ENCODE measurements around the gene KATNBL1. TPM values are rescaled to one million over a fixed set of nuclear protein-coding genes. Genes with fewer than 3 reads are reported as not detected.

The KATNBL1 gene
- total and polyA plus RNA-seq, 2 experiments from 2014 or later, result 68.2 to 96.1 TPM

GRCh38 chr15:34214135-34214534 lies 4.2 kb upstream of the KATNBL1 start (continued):
- TF ChIP-seq ETS1 (IDR thresholded peaks at IDR 0.05), result 0 out of 2 replicates have a peak, but pooled peaks have one; percentile 12

GRCh38 chr15:34213690-34214089 lies 3.8 kb upstream of the KATNBL1 start:
- peak; percentile 46 for DNase-seq (ENCODE audit: low spot score)
- peaks cover 32% of the 10 kb centered on the region for H3K4me1 ChIP-seq (ENCODE audit: insufficient read depth)
- Mint-ChIP-seq H3K27ac (peak overlapping the region; percentile 98), H3K27me3 (ENCODE audit: insufficient read depth, low read depth, poor library complexity) (peaks cover 1% of the 10 kb centered on the region), H3K36me3 (ENCODE audit: low read depth) (no peaks in the 10 kb centered on the region), H3K9me3 (no peaks in the 10 kb centered on the region), H3K4me3 (peak overlapping the region; percentile 66), H3K4me1 (peaks cover 47% of the 10 kb centered on the region)
- H3K27ac ChIP-seq (ENCODE audit: low read depth), result peak overlapping the region; percentile 52; the same call in 1 of the 2 replicates
- H3K4me2 ChIP-seq, result peak overlapping the region; percentile 52
- H3K79me2 ChIP-seq (replicated peaks; ENCODE audit: insufficient read depth), result peaks cover 5% of the 10 kb centered on the region
- no peaks in the 10 kb centered on the region for H3K36me3 ChIP-seq (ENCODE audit: insufficient read depth)
- no peaks in the 10 kb centered on the region for H3K27me3 ChIP-seq (ENCODE audit: insufficient read depth)
- H3F3A ChIP-seq (replicated peaks; ENCODE audit: low read depth), result no peaks in the 10 kb centered on the region
- peak overlapping the region; percentile 42 for H3K4me3 ChIP-seq
- no peak for ATAC-seq
- no peaks in the 10 kb centered on the region for H4K20me1 ChIP-seq (replicated peaks; ENCODE audit: insufficient read depth)
- no peaks in the 10 kb centered on the region for H3K9me2 ChIP-seq (ENCODE audit: insufficient read depth)
- TF ChIP-seq CTCF (conservative IDR thresholded peaks at IDR 0.05; ENCODE audit: low read depth in 2 of 2) (peak in 1 of 2 experiments; percentile 26; a peak in 2 of 4 replicates), EZH2phosphoT487 (IDR thresholded peaks at IDR 0.05; ENCODE audit: unreplicated experiment) (no peak)
- H2AFZ ChIP-seq, result peak overlapping the region; percentile 48

GRCh38 chr15:34206011-34206410 lies 3.9 kb downstream of the KATNBL1 start:
- Mint-ChIP-seq H3K9me3 (peaks cover 2% of the 10 kb centered on the region; the same call in 1 of the 3 replicates), H3K36me3 (ENCODE audit: low read depth) (peaks cover 17% of the 10 kb centered on the region; the same call in 2 of the 3 replicates), H3K27ac (no peak overlapping the region), H3K4me3 (no peak overlapping the region), H3K4me1 (peaks cover 8% of the 10 kb centered on the region; the same call in 1 of the 3 replicates), H3K27me3 (ENCODE audit: insufficient read depth, low read depth, poor library complexity) (peaks cover 2% of the 10 kb centered on the region)
- Histone ChIP-seq H3K79me2 (replicated peaks; ENCODE audit: insufficient read depth) (peaks cover 82% of the 10 kb centered on the region), H3F3A (replicated peaks; ENCODE audit: low read depth) (no peaks in the 10 kb centered on the region), H4K20me1 (replicated peaks; ENCODE audit: insufficient read depth) (peaks cover 25% of the 10 kb centered on the region), H3K36me3 (ENCODE audit: insufficient read depth) (no peaks in the 10 kb centered on the region), H3K9me2 (ENCODE audit: insufficient read depth) (no peaks in the 10 kb centered on the region), H3K4me2 (no peak overlapping the region), H3K27ac (ENCODE audit: low read depth) (no peak overlapping the region), H3K4me3 (no peak overlapping the region), H2AFZ (no peak overlapping the region), H3K4me1 (ENCODE audit: insufficient read depth) (peaks cover 11% of the 10 kb centered on the region; the same call in 1 of the 2 replicates), H3K27me3 (ENCODE audit: insufficient read depth) (no peaks in the 10 kb centered on the region)
- no peak for ATAC-seq
- DNase-seq (ENCODE audit: low spot score), result no peak
- TF ChIP-seq POLR2AphosphoS5 (IDR thresholded peaks at IDR 0.05; ENCODE audit: low read depth), result no peak
- TF ChIP-seq EZH2phosphoT487 (IDR thresholded peaks at IDR 0.05; ENCODE audit: unreplicated experiment), result no peak
- TF ChIP-seq NANOG (IDR thresholded peaks at IDR 0.05; ENCODE audit: borderline replicate concordance), result no peak
- TF ChIP-seq STAT1 (IDR thresholded peaks at IDR 0.05; ENCODE audit: unreplicated experiment), result no peak
- TF ChIP-seq CTCF (conservative IDR thresholded peaks at IDR 0.05; ENCODE audit: low read depth in 2 of 2), result no peak
- no peak for TF ChIP-seq ZNF114 (CRISPR knock-in tag; IDR thresholded peaks at IDR 0.05)
- TF ChIP-seq ZNF331 (CRISPR knock-in tag; IDR thresholded peaks at IDR 0.05; ENCODE audit: low read depth), result no peak
- TF ChIP-seq ETS1 (IDR thresholded peaks at IDR 0.05), result no peak
- no peak for TF ChIP-seq JUNB (IDR thresholded peaks at IDR 0.05; ENCODE audit: unreplicated experiment)
